K562 (cell line): ENCODE measurements around the gene PPP1R17. TPM values are rescaled to one million over a fixed set of nuclear protein-coding genes. Genes with fewer than 3 reads are reported as not detected.

ENCODE experiments used
- ATAC-seq: fragments of 200-7000 bp; cut with Tn5 transposase; 3 replicates; pipeline ENCODE4 v1.9.1; 2020; ENCODE audit warnings: moderate library complexity
- BruUV-seq: library from RNA; stranded (reverse); fragments of 400-500 nt; replicated peaks from 2 replicates; lab custom pipeline; 2021; lab: Mats Ljungman, UMichigan
- CTCF ChIA-PET: fragments of 300-600 bp; formaldehyde crosslinking; extraction: SDS; loops from one replicate; lab custom pipeline; 2021; ENCODE audit warnings: low intra/inter-chr PET ratio; lab: Yijun Ruan, JAX
- POLR2A ChIA-PET: fragments of 300-600, 350-650 bp; sonication (Branson Sonifier 250); formaldehyde crosslinking; extraction: SDS; loops from one replicate; lab custom pipeline; 2021; ENCODE audit warnings: antibody characterized with exemption, inconsistent platforms; lab: Yijun Ruan, JAX
- DNase-seq, 4 experiments: peaks; one replicate each; pipeline versions ENCODE4 v3.0.0 to v3.0.0-alpha.2; 2011 to 2018; ENCODE audit warnings: low spot score in 3 of 4, mixed read lengths in 3 of 4; ENCODE audit errors: extremely low read depth in 1 of 4
- FAIRE-seq: peaks from 2 replicates; lab custom pipeline; 2011; peaks lifted over from hg19 to GRCh38; lab: Jason Lieb, UNC
- H2AFZ ChIP-seq: 2 replicates; pipeline ENCODE4 v1.6.0; 2011; ENCODE audit warnings: low read depth, low read length, control low read depth, inconsistent platforms
- H3K27ac ChIP-seq: fragments of 200-600 bp; 3 replicates; pipeline ENCODE4 v1.8.0; 2011; ENCODE audit warnings: low read depth, mild to moderate bottlenecking, control low read depth, inconsistent platforms, low read length, moderate library complexity, mixed read lengths; ENCODE audit errors: extremely low read depth
- H3K27me3 ChIP-seq, 2 experiments: fragments of 300-600 bp in 1 of 2; 2 replicates in 1 of 2; 3 replicates in 1 of 2; pipeline versions ENCODE4 v1.6.0 to v1.8.0; 2011; ENCODE audit warnings: inconsistent platforms in 2 of 2, low read length in 2 of 2, mild to moderate bottlenecking in 1 of 2, mixed read lengths in 1 of 2, moderate library complexity in 1 of 2; ENCODE audit not compliant: control insufficient read depth in 2 of 2, insufficient read depth in 2 of 2
- H3K36me3 ChIP-seq: fragments of 300-600 bp; 3 replicates; pipeline ENCODE4 v1.8.0; 2011; ENCODE audit warnings: mild to moderate bottlenecking, low read length, inconsistent platforms; ENCODE audit not compliant: control insufficient read depth, insufficient read depth
- H3K4me1 ChIP-seq, 2 experiments: fragments of 200-600 bp in 1 of 2; replicated peaks in 1 of 2; 2 replicates in 1 of 2; 3 replicates in 1 of 2; pipeline versions ENCODE4 v1.5.1 to v1.8.0; 2011; ENCODE audit warnings: inconsistent platforms in 2 of 2, low read length in 2 of 2, mild to moderate bottlenecking in 1 of 2, mixed read lengths in 1 of 2, moderate library complexity in 1 of 2; ENCODE audit not compliant: control insufficient read depth in 2 of 2, insufficient read depth in 2 of 2
- H3K4me2 ChIP-seq: 2 replicates; pipeline ENCODE4 v1.6.1; 2011; ENCODE audit warnings: low read length, control low read depth, inconsistent platforms, mixed read lengths; ENCODE audit not compliant: insufficient read depth
- H3K4me3 ChIP-seq: fragments of 200-600 bp; sonication (generic), shearing (Covaris generic); 2 replicates; pipeline ENCODE4 v1.5.1; 2016; ENCODE audit warnings: control low read depth, inconsistent platforms
- H3K79me2 ChIP-seq: fragments of 200-600 bp; 3 replicates; pipeline ENCODE4 v1.8.0; 2011; ENCODE audit warnings: low read length, inconsistent platforms; ENCODE audit not compliant: control insufficient read depth, insufficient read depth
- H3K9ac ChIP-seq, 2 experiments: 2 replicates each; pipeline versions ENCODE4 v1.6.0 to v1.6.1; 2011; ENCODE audit warnings: low read depth in 2 of 2, low read length in 2 of 2, control low read depth in 1 of 2, inconsistent platforms in 1 of 2, mild to moderate bottlenecking in 1 of 2, mixed read lengths in 1 of 2; ENCODE audit not compliant: insufficient read depth in 1 of 2
- H3K9me1 ChIP-seq: one replicate; pipeline ENCODE4 v1.6.0; 2011; ENCODE audit warnings: inconsistent platforms, mild to moderate bottlenecking, low read length, moderate library complexity; ENCODE audit not compliant: control insufficient read depth, insufficient read depth
- H3K9me3 ChIP-seq: replicated peaks from 2 replicates; pipeline ENCODE4 v1.5.1; 2011; ENCODE audit warnings: low read depth, low read length, inconsistent platforms; ENCODE audit not compliant: control insufficient read depth, insufficient read depth
- H4K20me1 ChIP-seq: replicated peaks from 2 replicates; pipeline ENCODE4 v1.6.1; 2011; ENCODE audit warnings: low read length, inconsistent platforms, mixed read lengths; ENCODE audit not compliant: control insufficient read depth, insufficient read depth
- ARID2 ChIP-seq: fragments of 450-650 bp; IDR thresholded peaks from 2 replicates; pipeline ENCODE4 v1.6.1; 2017; ENCODE audit warnings: antibody characterized with exemption, mild to moderate bottlenecking
- E4F1 ChIP-seq: fragments of 250-450 bp; sonication (Bioruptor Pico); IDR thresholded peaks from 2 replicates; pipeline ENCODE4 v1.5.0; 2021; ENCODE audit warnings: mild to moderate bottlenecking, borderline replicate concordance
- FOXJ2 ChIP-seq: fragments of 200-800 bp; sonication (Bioruptor generic); IDR thresholded peaks from 2 replicates; pipeline ENCODE4 v1.6.1; 2016; ENCODE audit warnings: missing genetic modification characterization, missing compliant biosample characterization
- GMEB1 ChIP-seq: fragments of 250-450 bp; sonication (Bioruptor Pico); IDR thresholded peaks from 2 replicates; pipeline ENCODE4 v1.4.0; 2020; ENCODE audit warnings: mild to moderate bottlenecking
- HEY1 ChIP-seq: fragments of 250-450 bp; sonication (Bioruptor Pico); IDR thresholded peaks from 2 replicates; pipeline ENCODE4 v1.5.0; 2020; ENCODE audit warnings: mild to moderate bottlenecking, moderate library complexity, borderline replicate concordance
- KAT2B ChIP-seq: IDR thresholded peaks from one replicate; pipeline ENCODE4 v1.6.1; 2012; ENCODE audit warnings: low read depth, mild to moderate bottlenecking, control low read depth, inconsistent platforms, low read length, moderate library complexity
- KAT8 ChIP-seq: fragments of 450-650 bp; IDR thresholded peaks from 2 replicates; pipeline ENCODE4 v1.6.1; 2016; ENCODE audit warnings: low read depth, mild to moderate bottlenecking
- NFE2 ChIP-seq: IDR thresholded peaks from 2 replicates; pipeline ENCODE4 v1.6.1; 2014; ENCODE audit warnings: antibody characterized with exemption, low read depth
- SMC3 ChIP-seq: conservative IDR thresholded peaks from 2 replicates; pipeline ENCODE4 v1.6.1; 2011; ENCODE audit warnings: low read depth, low read length, improper control_type of control experiment; ENCODE audit not compliant: insufficient read depth
- TAF1 ChIP-seq: IDR thresholded peaks from 2 replicates; pipeline ENCODE4 v1.6.1; 2011; ENCODE audit warnings: mild to moderate bottlenecking, low read length, moderate library complexity; ENCODE audit not compliant: insufficient read depth, control insufficient read depth, severe bottlenecking; ENCODE audit errors: extremely low read depth
- TSHZ1 ChIP-seq: fragments of 250-450 bp; sonication (Bioruptor Pico); IDR thresholded peaks from 2 replicates; pipeline ENCODE4 v1.4.0; 2020; ENCODE audit warnings: mild to moderate bottlenecking, moderate library complexity
- VEZF1 ChIP-seq: fragments of 200-800 bp; sonication (Bioruptor generic); IDR thresholded peaks from 2 replicates; pipeline ENCODE4 v1.6.1; 2017; ENCODE audit warnings: missing genetic modification characterization, missing compliant biosample characterization
- ZNF764 ChIP-seq: fragments of 250-450 bp; sonication (Bioruptor Pico); IDR thresholded peaks from 2 replicates; pipeline ENCODE4 v1.4.0; 2020; ENCODE audit warnings: low read depth, mild to moderate bottlenecking, moderate library complexity
- WGBS: fragments of 100-300 bp; shearing (Covaris generic); methylation state at CpG from one replicate; pipeline ENCODE4 v1.1.6; 2016; ENCODE audit warnings: low coverage, mixed read lengths; ENCODE audit not compliant: insufficient coverage; ENCODE audit errors: missing lambda C conversion rate; 5-methylcytosine and 5-hydroxymethylcytosine counted together
- in situ Hi-C: fragments of 300-500 bp; cut with MboI; formaldehyde crosslinking; loops from 4 replicates; pipeline ENCODE4 v1.15.0; 2018; ENCODE audit warnings: inconsistent platforms, mixed read lengths
- intact Hi-C: fragments of 100-400 bp; cut with micrococcal nuclease; formaldehyde crosslinking; loops from 2 replicates; pipeline ENCODE4 v1.14.2; 2022
- polyA plus RNA-seq, 8 experiments: library from polyadenylated mRNA; depleted of rRNA in 4 of 8; stranded (reverse) in 5 of 8; unstranded in 3 of 8; fragments of >200 nt; fragmentation: Nextera tagmentation in 2 of 8; fragmentation: Illumina TruSeq in 1 of 8; extraction: Ambion mirVana in 2 of 8; extraction: Trizol in 1 of 8; gene quantifications; 2 replicates each; pipeline versions ENCODE4 v1.2.1 to v1.2.3, GENCODE V29; 2011 to 2014; ENCODE audit warnings: inconsistent platforms in 1 of 8, missing spikeins in 1 of 8
- total RNA-seq, 7 experiments: library from RNA; depleted of rRNA in 6 of 7; stranded (reverse); fragments of >200 nt in 6 of 7; fragmentation: Illumina TruSeq in 2 of 7; extraction: Trizol in 2 of 7; gene quantifications; 2 replicates each; pipeline versions ENCODE4 v1.2.1 to v1.2.3, GENCODE V29; 2011 to 2021; ENCODE audit warnings: low replicate concordance in 1 of 7

The PPP1R17 gene
- total and polyA plus RNA-seq, 9 of the 15 experiments (the other 6 are each of a cell fraction or from before 2014, with no cell fraction given) = not detected

- ATAC-seq = no peak
Measured at GRCh38 chr7:31751726-31752125, 64.7 kb downstream of the PPP1R17 start.

More at GRCh38 chr7:31751726-31752125, 64.7 kb downstream of the PPP1R17 start:
- Histone ChIP-seq H3K4me1 (no peaks in the 10 kb centered on the region), H3K4me2 (no peak overlapping the region), H3K9me3 (no peaks in the 10 kb centered on the region), H3K9me1 (no peaks in the 10 kb centered on the region), H2AFZ (no peak overlapping the region), H3K27me3 (no peaks in the 10 kb centered on the region), H3K4me3 (no peak overlapping the region), H3K36me3 (no peaks in the 10 kb centered on the region), H3K9ac (no peak overlapping the region), H3K27ac (no peak overlapping the region), H3K79me2 (no peaks in the 10 kb centered on the region), H4K20me1 (no peaks in the 10 kb centered on the region)
- POLR2A ChIA-PET = no interaction called here
- FAIRE-seq (no peak), DNase-seq (no peak)
- WGBS = 3% methylated on average over 4 of the region's 4 CpGs
- TF ChIP-seq NFE2 = no peak
- no peak for TF ChIP-seq TSHZ1 (CRISPR knock-in tag)
- no peak for TF ChIP-seq E4F1 (CRISPR knock-in tag)
- no peak for TF ChIP-seq TAF1
- no peak for TF ChIP-seq KAT8
- no peak for TF ChIP-seq ZNF764 (CRISPR knock-in tag)
- TF ChIP-seq KAT2B = no peak
- no peak for TF ChIP-seq FOXJ2 (tag)
- TF ChIP-seq GMEB1 = no peak
- TF ChIP-seq SMC3 = no peak
- TF ChIP-seq HEY1 (CRISPR knock-in tag) = no peak
- no peak for TF ChIP-seq VEZF1 (CRISPR knock-in tag)
- TF ChIP-seq ARID2 = no peak
- CTCF ChIA-PET = no interaction called here
- in situ Hi-C loops = no loop called here
- no TSS peak for BruUV-seq
- intact Hi-C loops = no loop called here
